T-helper 22 cell (primary cell): ENCODE data around the gene BEX2.
"Not testable (repeated sequence)": the region's sequence is repeated elsewhere in the genome, so short reads cannot be mapped to it uniquely, and the experiment has no call there.

Source experiments
- DNase-seq: peaks from one replicate; pipeline ENCODE4 v3.0.0-alpha.2; 2020; ENCODE audit warnings: low read depth

The BEX2 gene

GRCh38 chrX:103310555-103311398, at the start of gene BEX2:
BEX2 (minus strand) TSS chrX:103310990; CDS start chrX:103309976, 1,014 bp downstream.
- peak; percentile 71 for DNase-seq

DNA sequence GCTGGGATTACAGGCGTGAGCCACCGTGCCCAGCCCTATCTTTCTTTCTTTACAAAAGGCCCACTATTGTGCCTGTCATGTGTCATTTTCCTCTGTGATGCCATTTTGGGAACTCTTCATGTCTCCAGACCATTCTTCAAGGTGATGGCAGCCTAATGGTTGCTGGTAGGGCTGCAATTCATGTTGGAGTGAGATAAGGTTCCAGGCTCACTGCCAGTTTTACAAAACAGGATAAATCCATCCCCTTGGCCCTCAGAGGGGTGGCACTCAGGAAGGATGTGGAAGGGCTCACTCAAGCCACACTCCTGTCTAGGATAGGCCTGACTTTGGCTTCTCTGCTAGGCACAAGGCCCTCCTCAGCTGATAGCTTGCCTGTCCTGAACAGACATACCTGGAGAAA, 49.3 kb upstream of the BEX2 start:
- no peak for DNase-seq

- not testable (repeated sequence) for DNase-seq
Measured at GRCh38 chrX:103359605-103360004, 48.8 kb upstream of the BEX2 start.

DNA sequence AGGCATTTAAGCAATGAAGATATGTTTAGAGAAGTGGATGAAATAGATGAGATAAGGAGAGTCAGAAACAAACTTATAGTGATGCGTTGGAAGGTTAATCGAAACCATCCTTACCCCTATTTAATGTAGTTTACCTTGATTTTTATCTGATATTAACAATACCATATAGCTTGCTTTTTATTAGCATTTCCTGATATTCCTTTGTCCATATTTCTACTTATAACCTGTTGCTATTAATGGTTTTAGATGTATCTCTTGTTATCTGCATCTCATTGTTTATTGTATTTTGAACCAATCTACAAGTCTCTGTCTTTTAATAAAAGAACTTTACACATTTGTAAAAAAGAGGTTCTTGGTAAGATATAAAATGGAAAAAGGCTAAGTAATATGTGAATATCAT, 47.1 kb upstream of the BEX2 start:
- DNase-seq: no peak

- no peak for DNase-seq
Measured at GRCh38 chrX:103356858-103357257, 46.1 kb upstream of the BEX2 start.

DNA sequence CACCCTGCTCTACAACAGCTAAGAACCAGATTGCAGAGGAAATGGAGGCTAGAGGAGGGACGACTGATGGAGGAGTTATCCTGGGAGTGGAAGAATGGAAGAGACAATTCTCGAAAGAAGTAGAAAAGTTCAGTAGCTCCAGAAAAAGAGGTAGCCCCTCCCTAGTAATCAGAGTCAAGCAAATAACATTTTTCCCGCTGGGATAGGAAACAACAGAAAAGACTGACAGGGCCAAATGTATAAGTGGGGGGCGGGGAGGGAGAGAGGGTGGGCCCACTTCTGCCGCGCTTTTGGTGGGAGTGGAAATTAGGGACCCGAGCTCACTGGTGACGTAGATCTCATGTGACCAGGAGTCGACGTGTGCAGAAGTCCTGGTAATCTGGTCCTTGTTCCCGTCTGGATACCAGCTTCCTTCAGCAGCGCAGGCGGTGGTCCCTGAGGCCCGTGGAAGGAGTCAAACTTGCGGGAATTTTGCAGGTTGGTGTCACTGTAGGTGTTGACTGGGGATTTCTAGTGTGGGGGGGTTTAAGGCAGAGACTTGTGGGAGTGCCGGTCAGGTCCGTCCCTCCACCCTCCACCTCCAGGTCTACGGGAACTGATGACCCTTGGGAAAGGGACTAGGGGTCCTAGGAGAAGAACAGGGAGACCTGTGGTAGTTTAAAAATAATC, 45.5 kb upstream of the BEX2 start, which contains the start of gene TCEAL9:
TSS of gene TCEAL9 (plus strand) at position 377 of the 669 bp plus-strand sequence. CDS start 1,179 bp downstream, outside the sequence.
- DNase-seq: no peak

DNA sequence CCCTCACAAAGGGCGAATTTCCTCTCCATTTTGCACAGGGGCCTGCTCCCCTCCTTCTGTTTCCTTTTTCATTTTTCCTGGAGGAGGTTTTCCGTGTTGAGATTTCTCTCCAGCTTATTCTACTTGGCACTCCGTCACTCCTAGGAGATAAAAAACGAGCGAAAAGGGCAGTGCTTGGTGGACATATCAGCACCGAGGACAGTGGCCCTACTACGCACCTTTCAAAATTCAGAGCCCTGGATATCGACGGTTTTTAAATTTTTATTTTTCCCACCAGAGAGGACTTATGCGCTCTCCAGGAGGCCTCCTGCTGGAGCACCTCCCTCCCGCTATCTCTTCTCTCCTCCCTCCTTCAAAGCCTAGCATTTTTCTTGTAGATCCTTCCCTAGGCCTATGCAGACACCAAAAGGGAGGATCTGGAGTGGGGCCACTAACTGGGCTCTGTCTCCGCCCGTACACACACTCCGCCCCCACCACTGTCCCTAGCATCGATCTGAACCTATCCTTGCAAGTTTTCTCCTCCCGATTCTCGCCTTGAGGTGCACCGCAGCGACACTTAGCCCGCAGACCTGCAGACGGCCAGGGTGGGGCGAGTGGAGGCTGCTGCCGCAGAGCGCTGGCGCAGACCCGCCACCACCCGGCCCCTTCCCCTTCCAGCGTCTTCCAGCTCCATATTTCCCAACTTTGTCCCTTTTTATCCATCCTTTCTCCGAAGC, 37.0 kb upstream of the BEX2 start:
- no peak for DNase-seq

DNA sequence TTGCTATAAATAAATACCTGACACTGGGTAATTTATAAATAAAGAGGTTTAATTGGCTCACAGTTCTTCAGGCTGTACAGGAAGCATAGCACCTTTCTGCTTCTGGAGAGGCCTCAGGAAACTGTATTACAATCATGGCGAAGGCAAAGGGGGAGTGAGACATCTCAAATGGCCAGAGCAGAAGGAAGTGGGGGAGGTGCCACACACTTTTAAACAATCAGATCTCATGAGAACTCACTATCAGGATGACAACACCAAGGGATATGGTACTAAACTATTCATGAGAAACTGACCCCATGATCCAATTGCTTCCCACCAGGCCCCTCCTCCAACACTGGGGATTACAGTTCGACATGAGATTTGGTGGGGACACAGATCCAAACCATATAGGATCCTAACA, 33.8 kb upstream of the BEX2 start:
- DNase-seq: no peak

- DNase-seq: no peak
Measured at GRCh38 chrX:103343105-103343504, 32.3 kb upstream of the BEX2 start.

DNA sequence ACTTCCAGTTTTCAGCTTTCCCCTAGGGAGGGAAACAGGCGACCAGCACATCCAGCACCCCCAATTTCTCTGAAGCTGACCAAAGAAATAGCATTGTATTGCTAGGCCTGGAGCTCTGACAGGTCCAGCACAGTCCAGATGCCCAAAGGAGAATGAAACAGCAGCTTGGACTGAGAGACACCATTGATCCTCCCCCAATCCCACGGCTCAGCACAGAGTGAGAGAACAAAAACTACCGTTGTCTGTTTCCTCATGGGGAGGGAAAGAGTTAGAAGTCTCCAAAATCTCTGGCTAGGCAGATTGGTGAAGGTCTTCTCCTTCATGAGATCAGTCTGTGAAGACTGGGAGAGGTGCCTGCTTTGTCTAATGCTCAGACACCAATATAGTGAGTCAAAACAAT, 27.9 kb upstream of the BEX2 start:
- DNase-seq: no peak

DNA sequence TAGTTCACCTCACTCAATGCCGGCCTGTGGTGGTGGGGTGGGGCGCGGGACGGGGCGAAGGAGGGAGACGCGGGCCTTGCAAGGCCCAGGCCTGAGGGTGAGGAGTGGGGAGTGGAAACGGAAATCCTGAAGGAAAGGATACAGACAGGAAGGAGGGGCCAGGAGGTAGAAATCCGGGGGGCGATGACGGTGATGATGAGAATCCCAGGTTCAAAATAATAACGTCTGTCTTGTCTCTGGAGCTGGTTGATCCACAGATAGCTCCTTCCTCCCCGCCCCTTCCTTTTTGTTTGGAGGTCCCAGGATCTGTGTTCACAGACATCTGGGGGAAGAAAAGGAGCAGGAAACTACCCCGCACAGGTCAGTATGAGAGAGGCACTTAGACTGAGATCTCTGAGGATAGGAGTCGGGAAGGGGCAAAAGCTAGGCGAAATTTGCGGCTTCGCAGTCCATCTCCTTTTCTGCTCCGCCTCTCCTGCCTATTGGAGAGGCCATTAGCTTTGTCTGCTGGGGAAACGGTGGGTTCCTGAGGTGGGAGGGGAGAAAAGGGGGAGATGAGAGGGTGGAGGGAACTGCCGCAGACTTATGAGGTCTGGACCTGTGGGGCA, 20.0 kb upstream of the BEX2 start:
- DNase-seq: no peak

- no peak for DNase-seq
Measured at GRCh38 chrX:103329991-103330390, 19.2 kb upstream of the BEX2 start, which contains the start of gene TCEAL7. TCEAL7 (plus strand) TSS chrX:103330239; CDS start chrX:103331404, 1,165 bp downstream.

DNA sequence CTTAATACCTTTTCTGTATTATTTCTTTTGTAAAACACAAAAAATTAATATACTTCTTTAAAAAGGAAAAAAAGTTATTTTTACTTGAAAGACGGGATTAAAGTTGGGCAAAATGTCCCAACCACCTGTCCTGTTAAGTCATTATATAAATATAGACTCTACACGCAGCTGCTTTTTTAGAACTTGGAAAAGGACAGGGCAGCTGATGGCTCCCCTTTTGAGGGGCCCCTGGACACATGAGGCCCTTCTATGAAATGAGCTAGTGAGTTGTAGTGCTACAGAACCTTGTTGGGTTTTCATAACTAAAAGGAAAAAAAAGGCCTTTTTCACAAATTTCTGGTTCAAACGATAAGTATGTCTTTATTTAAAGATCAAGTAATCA, 600 bp upstream of the BEX2 start:
- no peak for DNase-seq

GRCh38 chrX:103309860-103310554, 783 bp downstream of the BEX2 start:
- DNase-seq: no peak

DNA sequence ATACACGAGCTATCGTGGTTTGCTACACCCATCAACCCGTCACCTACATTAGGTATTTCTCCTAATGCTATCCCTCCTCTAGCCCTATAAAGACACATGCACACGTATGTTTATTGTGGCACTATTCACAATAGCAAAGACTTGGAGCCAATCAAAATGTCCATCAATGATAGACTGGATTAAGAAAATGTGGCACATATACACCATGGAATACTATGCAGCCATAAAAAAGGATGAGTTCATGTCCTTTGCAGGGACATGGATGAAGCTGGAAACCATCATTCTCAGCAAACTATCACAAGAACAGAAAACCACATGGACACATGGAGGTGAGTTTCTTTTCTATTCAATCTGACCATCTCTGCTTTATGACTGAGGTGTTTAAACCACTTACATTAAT, 5.1 kb downstream of the BEX2 start:
- not testable (repeated sequence) for DNase-seq

- no peak for DNase-seq
Measured at GRCh38 chrX:103304705-103305104, 6.1 kb downstream of the BEX2 start.

- DNase-seq: no peak
Measured at GRCh38 chrX:103293118-103293517, 17.7 kb downstream of the BEX2 start.

DNA sequence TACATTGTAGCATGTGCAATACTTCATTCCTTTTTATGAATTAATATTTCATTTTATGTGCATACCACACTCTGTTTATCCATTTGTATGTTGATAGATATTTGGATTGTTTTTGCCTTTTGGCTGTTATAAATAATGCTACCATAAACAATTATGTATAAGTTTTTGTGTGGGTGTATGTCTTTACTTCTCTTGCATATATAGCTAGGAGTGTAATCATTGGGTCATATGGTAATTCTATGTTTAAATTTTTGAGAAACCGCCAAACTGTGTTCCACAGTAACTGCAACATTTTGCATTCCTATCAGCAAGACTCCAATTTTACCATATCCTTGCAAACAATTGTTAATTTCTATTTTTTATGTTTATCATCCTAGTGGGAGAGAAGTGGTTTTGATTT, 31.2 kb downstream of the BEX2 start:
- DNase-seq: no peak

- no peak for DNase-seq
Measured at GRCh38 chrX:103276581-103277002, 34.2 kb downstream of the BEX2 start, which contains the start of gene TCEAL5. TCEAL5 (minus strand) TSS chrX:103276750; CDS start chrX:103274563, 2,187 bp downstream.

GRCh38 chrX:103275947-103276567, 34.7 kb downstream of the BEX2 start:
- DNase-seq: no peak

DNA sequence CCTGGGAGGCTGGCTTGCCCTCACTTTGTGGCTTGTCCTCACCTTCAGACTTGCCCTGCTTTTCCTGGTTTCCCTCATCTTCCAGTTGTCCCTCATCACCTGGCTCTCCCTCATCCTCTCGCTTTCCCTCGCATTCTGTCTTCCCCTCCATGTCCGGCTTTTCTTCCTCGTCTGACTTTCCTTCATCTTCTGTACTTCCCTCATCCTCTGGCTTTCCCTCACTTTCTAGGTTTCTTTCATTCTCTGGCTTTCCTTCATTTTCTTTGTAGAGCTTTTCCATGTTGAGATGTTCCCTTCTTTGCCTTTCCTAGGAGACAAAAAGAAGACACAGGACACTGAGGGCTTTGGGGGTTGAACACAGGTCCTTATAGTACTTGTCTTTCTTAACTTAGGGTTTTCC, 36.5 kb downstream of the BEX2 start:
- no peak for DNase-seq
